Measurements from ENCODE around the gene EPB41L4B.
"Not testable (repeated sequence)": the region's sequence is repeated elsewhere in the genome, so short reads cannot be mapped to it uniquely, and the experiment has no call there.

Gene EPB41L4B

GRCh38 chr9:109156708-109157107, 164.2 kb downstream of the EPB41L4B start:
- DNase-seq, result no peak

- DNase-seq, result peak; percentile 49
These were observed 169.8 kb downstream of the EPB41L4B start for GRCh38 chr9:109150925-109151545.

DNA sequence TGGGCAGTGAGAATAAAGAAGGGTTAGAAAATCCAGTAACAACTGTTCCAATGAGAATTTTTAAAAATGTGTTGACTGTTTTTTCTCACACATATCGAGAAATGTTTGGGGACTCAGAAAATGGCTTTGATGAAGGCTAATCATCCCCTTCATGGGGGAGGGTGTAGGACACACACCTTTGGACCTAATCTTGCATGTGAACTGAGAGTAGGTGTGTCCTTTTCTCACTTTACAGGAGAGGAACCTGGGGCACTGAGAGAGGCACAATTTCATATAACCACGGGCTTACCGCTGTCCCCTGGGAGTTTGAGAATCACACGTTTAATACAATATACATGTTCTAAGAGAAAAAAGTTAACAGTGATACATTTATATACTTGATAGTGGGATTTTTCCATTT, 171.1 kb downstream of the EPB41L4B start:
- no peak for DNase-seq

GRCh38 chr9:109149089-109149488, 171.8 kb downstream of the EPB41L4B start:
- DNase-seq, result no peak

- no peak for DNase-seq
These were observed 175.8 kb downstream of the EPB41L4B start for GRCh38 chr9:109145051-109145450.

- DNase-seq, result peak; percentile 76
These were observed 176.8 kb downstream of the EPB41L4B start for GRCh38 chr9:109143881-109144562.

- DNase-seq, result no peak
These were observed 179.5 kb downstream of the EPB41L4B start for GRCh38 chr9:109141375-109141774.

DNA sequence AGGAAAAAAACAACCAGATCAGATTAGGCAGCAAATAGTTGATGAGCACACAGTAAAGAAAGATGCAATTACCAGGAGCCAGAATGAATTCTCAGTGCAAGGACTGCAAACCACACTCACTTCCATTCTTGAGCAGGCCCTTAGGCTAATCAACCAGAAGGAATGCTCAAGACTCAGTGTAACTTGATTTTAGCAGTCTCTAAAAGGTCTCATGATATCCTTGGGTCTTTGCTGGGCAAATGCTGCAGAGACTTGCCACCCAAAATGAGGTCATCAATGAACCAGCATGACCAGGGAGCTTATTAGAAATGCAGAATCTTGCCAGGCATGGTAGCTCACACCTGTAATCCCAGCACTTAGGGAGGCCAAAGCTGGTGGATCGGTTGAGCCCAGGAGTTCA, 181.0 kb downstream of the EPB41L4B start:
- no peak for DNase-seq

DNA sequence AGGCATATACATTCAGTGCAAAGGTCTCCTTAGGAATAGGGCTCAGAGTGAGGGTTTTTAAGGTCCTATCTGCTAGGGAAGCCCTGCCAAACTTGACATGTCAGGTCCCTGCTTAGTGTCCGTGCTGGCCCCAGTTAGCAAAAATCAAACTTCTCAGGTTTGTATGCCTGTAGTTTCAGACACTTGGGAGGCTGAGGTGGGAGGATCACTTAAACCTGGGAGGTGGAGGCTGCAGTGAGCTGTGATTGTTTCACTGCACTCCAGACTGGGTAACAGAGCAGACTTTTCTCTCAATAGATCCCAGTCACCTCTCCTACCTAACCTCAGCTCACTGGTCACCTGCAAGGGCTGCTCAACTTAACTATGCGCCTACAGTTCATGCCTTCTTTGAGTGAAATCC, 182.4 kb downstream of the EPB41L4B start:
- no peak for DNase-seq

DNA sequence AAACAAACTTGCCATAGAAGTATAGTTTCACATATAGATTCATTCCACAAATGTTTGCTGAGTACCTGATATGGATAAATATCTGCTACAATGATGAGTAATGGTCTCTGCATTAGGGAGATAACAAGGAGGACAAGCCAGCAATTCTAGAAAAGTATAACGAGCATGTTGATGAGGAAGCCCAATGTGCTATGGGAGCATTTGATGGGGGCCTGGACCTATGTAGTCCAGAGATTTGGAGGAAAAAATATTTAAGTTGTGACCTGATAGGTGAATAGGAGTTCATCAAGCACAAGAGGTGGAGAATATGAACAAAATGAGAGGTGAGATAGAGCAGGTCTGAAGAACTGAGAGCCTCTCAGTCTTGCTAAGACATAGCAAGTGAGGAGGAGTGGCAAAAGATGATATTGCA, 186.7 kb downstream of the EPB41L4B start:
- DNase-seq, result no peak

DNA sequence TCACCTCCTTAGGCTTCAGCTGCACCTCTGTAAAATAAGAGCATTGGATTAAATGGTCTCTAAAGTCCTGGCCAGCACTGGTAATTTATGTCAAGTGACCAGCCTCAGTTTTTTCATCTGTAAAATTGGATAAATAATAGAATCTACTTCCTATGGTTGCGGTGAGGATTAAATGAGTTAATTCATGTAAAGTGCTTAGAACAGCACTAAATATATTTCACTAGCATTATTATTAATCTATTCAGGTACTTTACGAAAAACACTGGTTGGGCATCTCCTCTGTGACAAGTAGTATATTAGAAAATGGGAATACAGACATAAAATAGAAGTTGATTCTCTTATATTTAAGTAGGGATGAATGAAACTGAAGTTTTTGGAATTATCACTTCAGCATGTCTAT, 187.3 kb downstream of the EPB41L4B start:
- DNase-seq, result no peak

DNA sequence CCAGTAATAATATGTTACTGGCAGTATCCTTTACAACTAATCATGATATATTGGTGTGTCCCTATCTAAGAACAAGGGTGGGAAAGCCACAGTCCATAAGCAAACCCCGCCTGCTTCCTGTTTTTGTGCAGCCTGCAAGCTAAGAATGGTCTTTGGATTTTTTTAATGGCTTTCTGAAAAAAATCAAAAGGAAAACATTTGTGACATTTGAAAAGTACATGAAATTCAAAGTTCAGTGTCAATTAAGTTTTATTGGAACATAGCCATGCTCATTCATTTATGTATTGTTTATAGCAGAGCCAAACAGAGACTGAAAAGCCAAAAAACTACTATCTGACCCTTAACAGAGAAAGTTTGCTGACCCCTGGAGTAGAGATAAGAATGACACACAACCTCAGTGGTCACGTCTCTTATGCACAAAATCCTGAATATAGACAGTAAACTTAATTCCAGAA, 188.3 kb downstream of the EPB41L4B start:
- no peak for DNase-seq

DNA sequence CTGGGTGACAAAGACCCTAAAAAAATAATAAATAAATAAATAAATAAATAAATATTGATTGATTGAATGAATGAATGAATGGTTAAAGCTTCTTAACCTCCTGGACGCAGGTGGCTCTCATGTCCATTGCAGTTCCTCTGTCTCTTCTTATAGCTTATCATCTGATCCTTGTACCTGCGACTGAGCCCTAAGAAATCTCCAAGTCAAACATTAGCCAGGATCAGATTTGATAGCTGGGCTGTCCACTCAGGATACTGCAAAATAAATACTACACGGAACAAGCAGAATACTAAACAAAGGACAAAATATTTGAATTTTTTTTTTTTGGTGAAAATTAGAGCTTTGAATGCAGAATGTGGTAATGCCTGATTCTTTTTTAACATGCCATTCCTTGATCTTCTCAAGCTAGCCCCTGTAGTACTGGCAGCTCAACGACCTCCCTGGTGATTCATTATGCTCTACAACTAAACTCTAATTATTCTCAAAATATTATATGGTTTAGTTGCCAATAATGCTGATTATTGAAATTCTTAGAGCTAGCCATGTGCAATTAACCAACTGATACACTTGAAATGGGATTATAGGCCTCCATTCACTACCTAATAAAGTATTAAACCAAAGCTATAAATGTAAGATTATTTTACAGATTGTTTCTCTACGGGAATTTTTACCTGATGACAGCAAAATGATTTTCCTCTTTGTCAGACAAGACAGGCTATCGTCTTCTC, 191.2 kb downstream of the EPB41L4B start:
- DNase-seq, result no peak

GRCh38 chr9:109126671-109127070, 194.2 kb downstream of the EPB41L4B start:
- not testable (repeated sequence) for DNase-seq

DNA sequence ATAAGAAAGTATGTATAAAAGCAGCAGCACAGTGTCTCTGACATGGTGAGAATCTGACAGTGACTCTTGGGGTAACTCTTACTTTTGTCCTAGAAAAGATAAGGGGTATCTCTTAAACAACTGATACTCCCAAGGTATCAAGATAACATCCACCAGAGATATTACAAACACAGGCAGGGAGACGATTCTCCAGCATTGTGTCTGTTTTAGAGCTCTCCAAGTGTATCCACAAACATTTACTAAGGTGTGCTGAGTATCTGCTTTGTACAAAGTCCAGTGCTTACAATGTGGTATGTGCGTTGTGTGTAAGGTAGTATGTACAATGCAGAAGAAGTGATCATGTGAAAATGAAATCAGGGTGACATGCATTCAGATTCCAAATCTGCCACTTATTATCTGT, 196.7 kb downstream of the EPB41L4B start:
- DNase-seq, result no peak

DNA sequence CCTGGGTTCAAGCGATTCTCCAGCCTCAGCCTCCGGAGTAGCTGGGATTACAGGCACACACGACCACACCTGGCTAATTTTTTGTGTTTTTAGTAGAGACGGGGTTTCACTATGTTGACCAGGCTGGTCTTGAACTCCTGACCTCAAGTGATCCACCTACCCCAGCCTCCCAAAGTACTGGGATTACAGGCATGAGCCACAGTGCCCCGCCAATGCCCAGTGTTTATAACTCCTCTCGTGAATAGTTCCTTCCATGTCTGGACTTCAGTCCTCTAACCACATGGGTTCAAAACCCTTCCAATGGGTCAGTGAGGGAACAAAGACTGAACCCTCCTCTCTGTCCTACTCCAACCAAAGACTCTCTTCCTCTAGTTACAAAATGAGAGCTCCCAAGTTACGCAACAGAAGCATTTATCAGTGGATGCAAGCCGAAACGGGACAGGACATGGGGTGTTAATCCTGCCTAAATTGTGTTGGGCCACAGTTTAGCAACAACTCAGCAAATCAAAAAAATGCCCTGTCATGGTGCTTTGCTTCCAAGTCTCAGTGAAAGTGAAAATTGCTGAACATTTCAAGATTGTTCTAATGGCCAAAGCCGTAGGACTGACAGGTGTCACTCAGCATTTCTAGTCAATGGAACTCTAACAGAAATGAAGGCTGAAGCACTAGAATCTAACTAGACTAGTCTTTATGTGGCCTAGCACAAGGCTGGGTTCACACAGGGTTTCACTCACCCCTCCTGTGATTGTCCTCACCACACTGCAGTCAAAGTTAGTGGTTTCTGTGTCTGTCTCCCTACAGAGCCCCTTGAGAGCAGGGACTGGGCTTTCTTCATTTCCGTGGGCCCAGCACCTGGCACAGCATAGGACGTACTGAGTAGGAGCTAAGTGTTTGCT, 197.9 kb downstream of the EPB41L4B start:
- no peak for DNase-seq
